Neural cell (in vitro differentiated cells): ENCODE results near the gene GSK3B. TPM values are rescaled to one million over a fixed set of nuclear protein-coding genes. Genes with fewer than 3 reads are reported as not detected.
"Not testable (repeated sequence)": the region's sequence is repeated elsewhere in the genome, so short reads cannot be mapped to it uniquely, and the experiment has no call there.

Source experiments
- H2AFZ ChIP-seq: fragments of 200-600, 300-800 bp; sonication (generic), shearing (Covaris generic); 2 replicates; pipeline ENCODE4 v1.6.0; 2014; ENCODE audit warnings: low read depth, mild to moderate bottlenecking, antibody characterized with exemption, low read length, moderate library complexity
- H3F3A ChIP-seq: fragments of 200-600 bp; shearing (Covaris generic); 2 replicates; pipeline ENCODE4 v1.6.1; 2016; ENCODE audit warnings: mild to moderate bottlenecking, moderate library complexity, mixed read lengths, antibody characterized with exemption, low read length; ENCODE audit not compliant: insufficient read depth, poor library complexity, severe bottlenecking
- H3K27ac ChIP-seq: fragments of 200-600, 300-800 bp; sonication (generic), shearing (Covaris generic); 2 replicates; pipeline ENCODE4 v1.5.1; 2014; ENCODE audit warnings: mild to moderate bottlenecking, low read length, moderate library complexity
- H3K27me3 ChIP-seq: fragments of 300-800, 200-600 bp; sonication (generic), shearing (Covaris generic); 2 replicates; pipeline ENCODE4 v1.6.0; 2014; ENCODE audit warnings: mild to moderate bottlenecking, low read depth, low read length, moderate library complexity; ENCODE audit not compliant: insufficient read depth
- H3K36me3 ChIP-seq: fragments of 300-800, 200-600 bp; sonication (generic), shearing (Covaris generic); 2 replicates; pipeline ENCODE4 v1.5.1; 2014; ENCODE audit warnings: mild to moderate bottlenecking, antibody characterized with exemption, low read length, moderate library complexity; ENCODE audit not compliant: insufficient read depth
- H3K4me2 ChIP-seq: fragments of 300-800, 200-600 bp; sonication (generic), shearing (Covaris generic); 2 replicates; pipeline ENCODE4 v1.6.0; 2014; ENCODE audit warnings: mild to moderate bottlenecking, low read length
- H3K4me3 ChIP-seq: fragments of 300-800, 200-600 bp; sonication (generic), shearing (Covaris generic); 2 replicates; pipeline ENCODE4 v1.5.1; 2014; ENCODE audit warnings: mild to moderate bottlenecking, low read length, moderate library complexity
- H3K79me2 ChIP-seq: fragments of 200-600 bp; shearing (Covaris generic); replicated peaks from 2 replicates; pipeline ENCODE4 v1.6.0; 2014; ENCODE audit warnings: mild to moderate bottlenecking, low read length, moderate library complexity; ENCODE audit not compliant: insufficient read depth
- H3K9ac ChIP-seq: fragments of 300-800, 200-600 bp; sonication (generic), shearing (Covaris generic); 2 replicates; pipeline ENCODE4 v1.6.1; 2016; ENCODE audit warnings: mild to moderate bottlenecking, low read length, mixed read lengths
- H3K9me2 ChIP-seq: fragments of 200-600 bp; shearing (Covaris generic); 2 replicates; pipeline ENCODE4 v1.6.1; 2016; ENCODE audit warnings: mild to moderate bottlenecking, low read length, mixed read lengths; ENCODE audit not compliant: insufficient read depth
- H3K9me3 ChIP-seq: fragments of 200-600, 300-800 bp; sonication (generic), shearing (Covaris generic); 2 replicates; pipeline ENCODE4 v1.6.1; 2016; ENCODE audit warnings: mild to moderate bottlenecking, mixed run types, low read length, moderate library complexity, mixed read lengths
- H4K20me1 ChIP-seq: fragments of 200-600 bp; shearing (Covaris generic); 2 replicates; pipeline ENCODE4 v1.6.1; 2016; ENCODE audit warnings: mild to moderate bottlenecking, mixed run types; ENCODE audit not compliant: insufficient read depth
- EP300 ChIP-seq: fragments of 450-650 bp; conservative IDR thresholded peaks from 2 replicates; pipeline ENCODE4 v1.6.1; 2014; ENCODE audit warnings: antibody characterized with exemption, mild to moderate bottlenecking, moderate library complexity; ENCODE audit not compliant: poor library complexity, severe bottlenecking
- EZH2 ChIP-seq: fragments of 200-600, 300-800 bp; shearing (Covaris generic), sonication (generic); IDR thresholded peaks from 2 replicates; pipeline ENCODE4 v1.6.1; 2014; ENCODE audit warnings: antibody characterized with exemption, low read length, borderline replicate concordance, mild to moderate bottlenecking; ENCODE audit not compliant: insufficient read depth, poor library complexity, severe bottlenecking
- MXI1 ChIP-seq: fragments of 450-650 bp; conservative IDR thresholded peaks from 2 replicates; pipeline ENCODE4 v1.6.1; 2014; ENCODE audit warnings: antibody characterized with exemption, mild to moderate bottlenecking; ENCODE audit not compliant: poor library complexity, severe bottlenecking
- POLR2AphosphoS5 ChIP-seq: IDR thresholded peaks from 2 replicates; pipeline ENCODE4 v1.6.1; 2012
- RAD21 ChIP-seq: fragments of 450-650 bp; conservative IDR thresholded peaks from 2 replicates; pipeline ENCODE4 v1.6.1; 2014; ENCODE audit warnings: antibody characterized with exemption, mild to moderate bottlenecking, moderate library complexity
- SMC3 ChIP-seq: fragments of 450-650 bp; conservative IDR thresholded peaks from 2 replicates; pipeline ENCODE4 v1.6.1; 2014; ENCODE audit warnings: antibody characterized with exemption, mild to moderate bottlenecking, moderate library complexity; ENCODE audit not compliant: poor library complexity
- TAF1 ChIP-seq: IDR thresholded peaks from 2 replicates; pipeline ENCODE4 v1.6.1; 2012; ENCODE audit warnings: low read depth
- polyA plus RNA-seq: library from polyadenylated mRNA; depleted of rRNA; stranded (reverse); fragments of >200 nt; gene quantifications from 2 replicates; pipeline ENCODE4 v1.2.3, GENCODE V29; 2014
- TF ChIP-seq, protein P1 (sequence below): IDR thresholded peaks from 2 replicates; pipeline ENCODE4 v1.6.1; 2012; ENCODE audit warnings: borderline replicate concordance
- TF ChIP-seq, protein P2 (sequence below): fragments of 450-650 bp; IDR thresholded peaks from 2 replicates; pipeline ENCODE4 v1.5.1; 2014; ENCODE audit warnings: antibody characterized with exemption, mild to moderate bottlenecking, moderate library complexity; ENCODE audit not compliant: poor library complexity, severe bottlenecking

Gene GSK3B
- polyA plus RNA-seq, 1 donor from 2014 or later = 48.5 TPM

DNA sequence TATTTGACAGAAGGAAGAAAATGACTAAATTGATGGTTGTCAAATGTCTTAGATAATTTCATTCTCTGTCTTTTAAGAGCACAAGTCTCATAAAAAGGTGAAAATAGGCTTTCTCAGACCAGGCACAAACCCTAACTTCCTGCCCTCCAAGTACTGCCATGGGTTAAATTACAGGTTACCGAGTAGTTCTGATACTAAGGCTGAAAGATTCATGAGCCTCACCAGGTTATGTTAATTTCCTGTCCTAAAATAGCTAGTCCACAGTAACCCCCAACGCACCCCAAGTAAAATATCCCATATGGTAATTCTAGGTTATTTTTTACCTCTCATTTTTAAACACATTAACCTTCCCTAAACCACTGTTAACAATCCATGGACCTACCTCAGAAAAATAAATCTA lies 42.0 kb downstream of the GSK3B start:
- H3K9me2 ChIP-seq = no peaks in the 10 kb centered on the region
- H3K36me3 ChIP-seq = no peaks in the 10 kb centered on the region
- H3K9ac ChIP-seq = no peak overlapping the region
- H3K4me3 ChIP-seq = no peak overlapping the region
- no peak overlapping the region for H3K27ac ChIP-seq
- TF ChIP-seq EP300 (no peak), EZH2 (no peak), TAF1 (no peak), POLR2AphosphoS5 (no peak), RAD21 (no peak)
- TF ChIP-seq, protein P1, sequence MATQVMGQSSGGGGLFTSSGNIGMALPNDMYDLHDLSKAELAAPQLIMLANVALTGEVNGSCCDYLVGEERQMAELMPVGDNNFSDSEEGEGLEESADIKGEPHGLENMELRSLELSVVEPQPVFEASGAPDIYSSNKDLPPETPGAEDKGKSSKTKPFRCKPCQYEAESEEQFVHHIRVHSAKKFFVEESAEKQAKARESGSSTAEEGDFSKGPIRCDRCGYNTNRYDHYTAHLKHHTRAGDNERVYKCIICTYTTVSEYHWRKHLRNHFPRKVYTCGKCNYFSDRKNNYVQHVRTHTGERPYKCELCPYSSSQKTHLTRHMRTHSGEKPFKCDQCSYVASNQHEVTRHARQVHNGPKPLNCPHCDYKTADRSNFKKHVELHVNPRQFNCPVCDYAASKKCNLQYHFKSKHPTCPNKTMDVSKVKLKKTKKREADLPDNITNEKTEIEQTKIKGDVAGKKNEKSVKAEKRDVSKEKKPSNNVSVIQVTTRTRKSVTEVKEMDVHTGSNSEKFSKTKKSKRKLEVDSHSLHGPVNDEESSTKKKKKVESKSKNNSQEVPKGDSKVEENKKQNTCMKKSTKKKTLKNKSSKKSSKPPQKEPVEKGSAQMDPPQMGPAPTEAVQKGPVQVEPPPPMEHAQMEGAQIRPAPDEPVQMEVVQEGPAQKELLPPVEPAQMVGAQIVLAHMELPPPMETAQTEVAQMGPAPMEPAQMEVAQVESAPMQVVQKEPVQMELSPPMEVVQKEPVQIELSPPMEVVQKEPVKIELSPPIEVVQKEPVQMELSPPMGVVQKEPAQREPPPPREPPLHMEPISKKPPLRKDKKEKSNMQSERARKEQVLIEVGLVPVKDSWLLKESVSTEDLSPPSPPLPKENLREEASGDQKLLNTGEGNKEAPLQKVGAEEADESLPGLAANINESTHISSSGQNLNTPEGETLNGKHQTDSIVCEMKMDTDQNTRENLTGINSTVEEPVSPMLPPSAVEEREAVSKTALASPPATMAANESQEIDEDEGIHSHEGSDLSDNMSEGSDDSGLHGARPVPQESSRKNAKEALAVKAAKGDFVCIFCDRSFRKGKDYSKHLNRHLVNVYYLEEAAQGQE = no peak
- TF ChIP-seq, protein P2, sequence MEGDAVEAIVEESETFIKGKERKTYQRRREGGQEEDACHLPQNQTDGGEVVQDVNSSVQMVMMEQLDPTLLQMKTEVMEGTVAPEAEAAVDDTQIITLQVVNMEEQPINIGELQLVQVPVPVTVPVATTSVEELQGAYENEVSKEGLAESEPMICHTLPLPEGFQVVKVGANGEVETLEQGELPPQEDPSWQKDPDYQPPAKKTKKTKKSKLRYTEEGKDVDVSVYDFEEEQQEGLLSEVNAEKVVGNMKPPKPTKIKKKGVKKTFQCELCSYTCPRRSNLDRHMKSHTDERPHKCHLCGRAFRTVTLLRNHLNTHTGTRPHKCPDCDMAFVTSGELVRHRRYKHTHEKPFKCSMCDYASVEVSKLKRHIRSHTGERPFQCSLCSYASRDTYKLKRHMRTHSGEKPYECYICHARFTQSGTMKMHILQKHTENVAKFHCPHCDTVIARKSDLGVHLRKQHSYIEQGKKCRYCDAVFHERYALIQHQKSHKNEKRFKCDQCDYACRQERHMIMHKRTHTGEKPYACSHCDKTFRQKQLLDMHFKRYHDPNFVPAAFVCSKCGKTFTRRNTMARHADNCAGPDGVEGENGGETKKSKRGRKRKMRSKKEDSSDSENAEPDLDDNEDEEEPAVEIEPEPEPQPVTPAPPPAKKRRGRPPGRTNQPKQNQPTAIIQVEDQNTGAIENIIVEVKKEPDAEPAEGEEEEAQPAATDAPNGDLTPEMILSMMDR = no peak
- H3K4me2 ChIP-seq = no peak overlapping the region
- no peaks in the 10 kb centered on the region for H3K27me3 ChIP-seq
- no peaks in the 10 kb centered on the region for H3K9me3 ChIP-seq
- H2AFZ ChIP-seq = no peak overlapping the region
- peaks cover 16% of the 10 kb centered on the region for H4K20me1 ChIP-seq
- H3K79me2 ChIP-seq = peaks cover 92% of the 10 kb centered on the region
- H3F3A ChIP-seq = peaks cover 4% of the 10 kb centered on the region

DNA sequence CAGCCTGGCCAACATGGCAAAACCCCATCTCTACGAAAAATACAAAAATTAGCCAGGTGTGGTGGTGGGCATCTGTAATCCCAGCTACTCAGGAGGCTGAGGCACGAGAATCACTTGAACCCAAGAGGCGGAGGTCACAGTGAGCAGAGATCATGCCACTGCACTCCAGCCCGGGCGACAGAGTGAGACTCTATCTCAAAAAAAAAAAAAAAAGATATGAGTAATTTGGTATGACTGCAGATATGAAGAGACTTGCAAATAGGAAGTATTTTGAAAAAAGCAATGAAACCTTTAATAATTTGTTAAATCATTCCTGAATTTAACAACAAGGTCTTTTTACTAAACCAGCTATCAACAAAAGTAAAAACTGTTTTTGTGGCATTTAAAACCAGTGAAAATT lies 42.7 kb downstream of the GSK3B start:
- not testable (repeated sequence) for H3K27me3 ChIP-seq, H2AFZ ChIP-seq, H3K9ac ChIP-seq, H3K9me2 ChIP-seq, H3K9me3 ChIP-seq, H3F3A ChIP-seq, H3K36me3 ChIP-seq, H3K4me3 ChIP-seq, H3K27ac ChIP-seq, H3K4me2 ChIP-seq
- Histone ChIP-seq H4K20me1 (peaks cover 16% of the 10 kb centered on the region), H3K79me2 (peaks cover 92% of the 10 kb centered on the region)

DNA sequence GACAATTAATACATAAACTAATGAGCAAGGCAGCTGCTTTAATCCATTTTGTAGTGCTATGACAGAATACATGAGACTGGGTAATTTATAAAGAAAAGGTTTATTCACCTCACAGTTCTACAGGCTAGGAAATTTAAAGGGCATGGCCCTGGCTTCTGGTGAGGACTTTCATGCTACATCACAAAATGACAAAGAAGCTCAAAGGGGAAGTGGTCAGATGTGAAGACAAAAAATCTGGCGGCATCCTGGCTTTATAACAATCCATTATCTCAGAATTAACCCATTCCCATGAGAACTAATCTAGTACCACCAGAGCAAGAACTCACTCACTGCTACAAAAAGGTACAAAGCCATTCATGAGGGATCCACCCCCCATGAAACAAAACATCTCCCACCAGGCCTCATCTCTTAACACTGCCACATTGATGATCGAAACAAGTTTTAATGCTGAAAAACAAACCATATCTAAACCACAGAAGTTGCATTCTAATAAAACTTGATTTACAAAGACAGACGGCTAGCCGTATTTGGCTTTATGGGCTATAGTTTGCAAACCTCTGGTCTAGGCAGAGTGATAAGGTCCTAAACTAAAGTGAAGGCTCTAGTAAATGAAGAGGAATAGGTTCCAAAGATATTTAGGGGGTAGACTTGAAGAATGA lies 44.2 kb downstream of the GSK3B start:
- Histone ChIP-seq H3K79me2 (peaks cover 90% of the 10 kb centered on the region), H2AFZ (no peak overlapping the region), H3K27me3 (no peaks in the 10 kb centered on the region), H3F3A (peaks cover 4% of the 10 kb centered on the region), H3K4me3 (no peak overlapping the region), H3K27ac (no peak overlapping the region), H3K9me2 (no peaks in the 10 kb centered on the region), H3K9ac (no peak overlapping the region), H3K9me3 (no peaks in the 10 kb centered on the region), H4K20me1 (peaks cover 16% of the 10 kb centered on the region), H3K36me3 (no peaks in the 10 kb centered on the region), H3K4me2 (no peak overlapping the region)
- no peak for TF ChIP-seq EZH2
- TF ChIP-seq, protein P1 = no peak
- TF ChIP-seq TAF1 = no peak
- TF ChIP-seq MXI1 = no peak
- TF ChIP-seq SMC3 = no peak
- no peak for TF ChIP-seq RAD21
- TF ChIP-seq, protein P2 = no peak
- no peak for TF ChIP-seq POLR2AphosphoS5
- no peak for TF ChIP-seq EP300
